GM18517 (cell line): Measurements from ENCODE around the gene CDK6.
"Not testable (repeated sequence)": the region's sequence is repeated elsewhere in the genome, so short reads cannot be mapped to it uniquely, and the experiment has no call there.

Experiments
- ATAC-seq: cut with Tn5 transposase; IDR thresholded peaks from one replicate; pipeline ENCODE4 v1.9.1; 2021; ENCODE audit warnings: mild to moderate bottlenecking, moderate library complexity; ENCODE audit not compliant: unreplicated experiment

CDK6 gene

DNA sequence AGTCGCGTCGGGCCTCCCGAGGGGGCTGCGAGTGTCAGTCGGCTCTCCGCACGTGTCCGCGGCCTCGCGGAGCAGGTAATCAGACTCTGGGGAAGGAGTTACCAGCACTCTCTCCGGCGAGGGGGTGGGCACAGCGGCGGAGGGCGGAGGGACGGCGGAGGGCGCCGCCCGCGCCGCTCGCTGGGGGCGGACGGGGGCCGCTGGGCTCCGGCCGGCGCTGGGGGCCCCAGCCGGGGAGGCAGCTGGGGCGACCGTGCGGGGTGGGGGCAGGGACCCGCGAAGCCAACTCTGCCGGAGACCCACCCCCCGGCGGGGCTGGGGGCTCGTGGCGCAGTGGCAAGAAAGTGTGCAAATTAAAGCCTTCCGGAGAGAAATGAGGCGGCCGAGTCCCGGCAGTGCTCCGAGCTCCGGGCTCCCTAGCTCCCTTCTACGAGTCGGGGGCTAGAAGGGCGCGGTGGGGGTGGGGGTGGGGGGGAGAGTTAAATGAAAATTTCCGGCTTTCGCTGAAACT is at the start of gene CDK6:
Gene CDK6, minus strand, starts transcription at position 85 of the 511 bp plus-strand sequence. CDS start 3,250 bp downstream, outside the sequence.
- no peak for ATAC-seq

DNA sequence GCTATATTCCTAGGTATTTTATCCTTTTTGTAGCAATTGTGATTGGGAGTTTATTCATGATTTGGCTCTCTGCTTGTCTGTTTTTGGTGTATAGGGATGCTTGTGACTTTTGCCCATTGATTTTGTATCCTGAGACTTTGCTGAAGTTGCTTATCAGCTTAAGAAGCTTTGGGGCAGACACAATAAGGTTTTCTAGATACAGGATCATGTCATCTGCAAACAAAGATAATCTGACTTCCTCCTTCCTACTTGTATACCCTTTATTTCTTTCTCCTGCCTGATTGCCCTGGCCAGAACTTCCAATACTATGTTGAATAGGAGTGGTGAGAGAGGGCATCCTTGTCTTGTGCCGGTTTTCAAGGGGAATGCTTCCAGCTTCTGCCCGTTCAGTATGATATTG is 49.7 kb upstream of the CDK6 start:
- ATAC-seq: not testable (repeated sequence)

DNA sequence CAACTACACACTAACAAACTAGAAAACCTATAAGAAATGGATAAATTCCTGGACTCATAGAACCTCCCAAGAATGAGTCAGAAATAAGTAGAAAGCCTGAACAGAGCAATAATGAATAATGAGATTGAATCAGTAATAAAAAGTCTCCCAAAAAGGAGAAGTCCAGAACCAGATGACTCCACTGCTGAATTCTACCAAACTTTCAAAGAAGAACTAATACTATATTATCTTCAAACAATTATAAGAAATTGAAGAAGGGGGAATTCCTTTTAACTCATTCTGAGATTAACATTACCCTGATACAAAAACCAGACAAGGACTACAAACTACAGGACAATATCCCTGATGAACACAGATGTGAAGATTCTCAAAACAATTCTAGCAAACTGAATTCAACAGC is 47.8 kb upstream of the CDK6 start:
- no peak for ATAC-seq

DNA sequence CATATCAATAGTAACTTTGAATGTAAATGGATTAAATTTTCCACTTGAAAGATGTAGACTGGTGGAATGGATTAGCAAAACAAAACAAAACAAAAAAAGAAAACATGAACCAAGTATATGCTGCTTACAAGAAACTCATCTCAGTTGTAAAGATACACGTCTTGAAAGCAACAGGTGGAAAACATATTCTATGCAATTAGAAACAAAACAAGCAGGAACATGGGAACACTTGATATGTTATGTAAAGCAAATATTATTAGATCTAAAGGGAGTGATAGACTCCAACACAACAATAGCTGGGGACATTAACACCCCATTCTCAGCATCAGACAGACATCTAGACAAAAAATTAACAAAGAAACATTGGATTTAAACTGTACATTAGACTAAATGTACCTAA is 46.4 kb upstream of the CDK6 start:
- ATAC-seq: no peak

DNA sequence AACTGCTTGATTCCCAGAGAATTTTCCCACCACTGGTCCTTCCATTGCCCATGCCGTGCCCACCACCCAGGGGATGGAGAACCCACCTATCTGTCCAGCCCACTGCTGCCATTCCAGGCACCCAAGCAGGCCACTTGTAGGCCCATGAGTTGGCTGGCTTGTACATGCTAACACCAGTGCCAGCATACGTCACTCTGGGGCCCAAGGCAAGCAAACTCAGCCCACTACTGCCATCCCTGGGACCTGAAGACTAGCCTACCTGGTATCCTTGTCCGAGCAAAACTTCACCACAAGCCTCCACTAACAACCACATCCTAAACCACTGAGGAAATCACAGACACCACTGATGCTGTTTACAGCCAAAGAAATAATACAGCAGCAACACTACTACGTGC is 44.7 kb upstream of the CDK6 start:
- ATAC-seq: no peak

DNA sequence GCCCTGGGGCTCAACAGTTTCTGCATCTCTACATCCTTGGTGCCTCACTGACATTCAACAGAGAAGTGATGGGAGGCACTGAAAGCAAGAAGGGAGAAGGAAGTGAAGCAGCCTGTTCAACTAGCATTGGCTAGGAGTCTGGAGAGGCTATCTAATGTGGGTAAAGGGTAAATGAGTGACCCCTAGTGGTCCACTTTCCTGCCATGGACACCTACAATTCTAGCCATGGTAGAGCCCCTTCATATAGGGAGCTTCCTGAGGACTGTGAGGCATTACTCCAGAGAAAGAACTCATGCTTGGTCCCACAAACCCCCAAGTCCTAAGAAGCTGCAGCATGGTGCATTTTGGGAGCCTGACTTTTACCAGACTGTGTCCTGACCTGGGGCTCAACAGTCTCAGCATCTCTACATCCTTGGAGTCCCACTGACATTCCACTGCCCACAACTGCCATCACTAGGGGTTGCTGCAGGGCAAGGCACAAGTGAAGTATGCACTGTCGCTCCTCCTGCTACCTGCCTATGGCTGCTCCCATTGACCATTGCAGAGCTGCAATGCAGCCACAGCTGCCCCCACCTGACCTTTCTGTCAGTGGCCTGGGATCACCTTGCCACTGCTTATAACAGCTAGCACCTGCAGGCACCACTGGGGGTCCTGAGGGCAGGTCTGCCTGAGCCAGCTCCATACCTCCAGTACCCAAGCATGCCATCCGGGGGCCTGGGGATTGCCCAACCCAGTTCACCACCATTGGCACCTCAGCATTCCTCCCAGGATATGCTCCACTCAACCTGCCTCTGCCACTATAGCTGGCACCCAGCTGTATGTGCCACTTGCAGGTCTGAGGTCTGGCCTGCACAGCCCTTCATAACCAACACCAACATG is 44.1 kb upstream of the CDK6 start:
- ATAC-seq: no peak

DNA sequence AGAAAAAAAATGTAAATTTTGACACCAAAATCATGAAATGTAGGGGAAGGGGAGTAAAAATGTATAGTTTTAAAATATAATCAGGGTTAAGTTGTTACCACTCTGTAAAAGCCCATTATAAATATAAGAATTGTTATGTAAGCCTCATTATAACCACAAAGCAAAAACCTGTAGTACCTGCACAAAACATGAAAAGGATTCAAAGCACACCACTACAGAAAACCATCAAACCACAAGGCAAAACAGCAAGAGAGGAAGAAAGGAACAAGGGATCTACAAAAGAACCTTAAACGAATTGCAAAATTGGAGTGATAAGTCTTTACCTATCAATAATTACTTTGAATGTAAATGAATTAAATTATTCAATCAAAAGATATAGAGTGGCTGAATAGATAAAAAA is 41.0 kb upstream of the CDK6 start:
- no peak for ATAC-seq

DNA sequence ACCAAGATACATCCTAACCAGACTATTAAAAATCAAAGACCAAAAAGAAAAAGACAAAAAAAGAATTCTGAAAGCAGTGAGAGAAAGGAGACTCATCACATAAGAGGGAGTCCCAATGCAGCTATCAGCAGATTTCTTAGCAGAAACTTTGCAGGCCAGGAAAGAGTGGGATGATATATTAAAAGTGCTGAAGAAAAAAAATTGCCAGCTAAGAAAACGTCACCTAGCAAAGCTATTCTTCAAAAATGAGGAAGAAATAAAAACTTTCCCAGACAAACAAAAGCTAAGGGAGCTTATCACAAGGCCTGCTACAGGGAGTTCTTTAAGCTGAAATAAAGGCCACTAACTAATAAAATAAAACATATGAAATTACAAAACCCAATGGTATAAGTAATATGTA is 40.5 kb upstream of the CDK6 start:
- no peak for ATAC-seq

DNA sequence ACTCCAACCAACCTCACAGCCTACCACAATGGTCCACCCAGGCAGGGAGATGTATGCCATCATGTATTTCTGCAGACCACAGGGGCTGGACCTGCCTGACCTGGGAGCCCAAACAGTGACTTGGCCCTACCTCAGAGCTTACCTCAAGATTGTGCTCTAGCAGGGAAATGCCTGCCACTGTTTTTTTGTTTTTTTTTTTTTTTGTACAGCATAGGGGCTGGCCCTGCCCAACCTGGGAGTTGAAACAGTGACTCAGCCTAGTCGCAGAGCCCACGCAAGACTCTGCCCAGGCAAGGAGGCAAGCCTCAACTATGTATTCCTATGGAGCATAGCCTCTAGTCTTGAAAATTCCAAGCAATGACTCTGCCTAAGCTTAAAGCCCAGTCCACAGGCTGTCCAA is 39.3 kb upstream of the CDK6 start:
- no peak for ATAC-seq

DNA sequence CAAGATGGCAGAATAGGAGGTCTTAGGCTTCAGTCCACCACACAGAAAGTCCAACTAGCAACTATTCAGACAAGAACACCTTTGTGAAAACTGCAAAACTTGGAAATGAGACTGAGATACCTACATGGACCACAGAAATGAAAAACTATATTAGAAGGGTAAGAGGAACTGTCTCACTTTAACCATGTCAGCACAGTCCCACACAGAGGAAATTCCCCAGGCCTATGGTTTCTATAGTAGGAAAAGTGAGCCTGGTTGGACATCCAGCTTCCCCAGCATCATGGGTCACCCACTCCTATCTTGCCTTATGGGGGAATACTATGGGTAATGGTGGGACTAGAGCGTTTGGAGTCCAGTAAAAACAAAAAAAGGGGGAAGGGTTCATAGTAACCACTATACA is 38.8 kb upstream of the CDK6 start:
- ATAC-seq: no peak

DNA sequence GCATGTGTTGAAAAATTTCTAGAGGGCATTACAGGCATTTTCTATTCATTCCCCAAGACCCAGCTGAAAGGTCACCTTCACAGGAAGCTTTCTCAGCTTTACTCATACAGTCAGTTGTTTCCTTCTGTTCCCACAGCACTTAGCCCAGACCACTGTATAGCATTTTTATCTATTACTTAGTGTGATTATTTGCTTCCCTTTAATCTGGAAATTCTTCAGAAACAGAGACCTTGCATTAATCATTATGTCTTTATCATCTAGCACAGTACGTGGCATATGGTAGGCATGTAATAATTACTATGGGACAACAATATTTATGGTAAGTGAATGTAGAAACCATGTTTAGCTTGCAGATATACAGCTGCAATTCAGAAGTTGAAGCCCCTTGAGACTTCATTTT is 38.2 kb upstream of the CDK6 start:
- ATAC-seq: no peak

DNA sequence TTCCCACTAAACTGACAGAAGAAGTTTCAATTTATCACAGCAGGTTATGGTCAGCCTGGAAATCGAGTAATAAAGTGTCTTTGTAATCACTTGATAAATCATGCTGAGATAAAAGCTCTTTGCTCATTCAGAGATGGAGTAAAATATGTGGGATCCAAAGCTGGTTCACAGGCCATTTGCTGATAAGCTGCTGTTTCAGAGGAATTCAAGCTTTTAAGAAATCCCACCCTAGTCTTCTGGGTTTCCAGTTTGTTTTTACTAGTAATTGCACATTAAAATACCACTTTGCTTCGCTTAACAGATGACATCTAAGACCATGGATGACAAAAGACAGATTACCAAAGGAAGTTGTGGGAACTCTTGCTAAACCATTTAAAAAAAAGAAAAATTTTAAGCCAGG is 37.4 kb upstream of the CDK6 start:
- ATAC-seq: no peak

DNA sequence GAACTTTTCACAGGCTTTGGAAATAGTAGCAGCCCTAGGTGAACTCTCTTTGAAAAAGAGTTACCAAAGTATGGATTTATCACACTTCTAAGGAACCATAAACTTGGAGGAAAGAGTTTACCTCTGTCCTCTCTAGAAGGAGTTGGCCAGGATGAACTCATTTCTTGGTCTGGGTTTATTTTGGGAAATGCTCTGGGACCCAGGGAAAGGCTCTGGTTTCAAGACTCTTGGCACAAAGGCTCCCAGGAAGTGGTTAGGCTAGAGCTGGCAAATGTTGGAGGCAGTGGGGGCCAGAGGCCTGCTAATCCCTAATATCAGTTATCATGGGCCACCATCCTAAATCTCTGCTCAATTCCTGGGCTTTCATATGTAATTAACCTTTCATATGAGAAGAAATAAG is 36.3 kb upstream of the CDK6 start:
- ATAC-seq: no peak

DNA sequence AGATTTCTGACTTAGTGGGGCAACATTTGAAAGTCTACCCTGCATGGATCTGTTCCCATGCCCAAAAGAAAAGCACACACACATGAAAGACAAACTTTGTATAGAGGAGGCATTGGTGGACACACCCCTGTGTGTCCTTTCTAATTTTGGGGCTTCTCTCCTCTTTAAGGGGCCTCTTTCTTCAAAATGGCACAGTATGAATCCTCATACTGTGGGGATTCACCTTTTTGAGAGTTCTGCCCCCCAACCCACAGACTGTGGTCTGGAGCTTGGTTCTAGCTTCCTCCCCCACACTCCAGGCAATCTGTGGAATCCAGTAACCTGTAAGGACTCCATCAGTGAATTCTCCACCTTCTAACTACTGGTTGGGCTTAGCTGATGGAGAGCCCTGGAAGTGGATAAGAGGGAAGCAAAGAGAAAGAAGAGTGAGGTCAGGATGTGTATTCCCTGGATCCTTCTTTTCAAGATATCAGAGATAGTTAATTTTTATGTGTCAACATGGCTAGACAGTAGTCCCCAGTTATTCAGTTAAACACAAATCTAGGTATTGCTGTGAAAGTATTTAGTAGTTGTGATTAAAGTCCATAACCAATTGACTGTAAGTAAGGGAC is 32.4 kb upstream of the CDK6 start:
- no peak for ATAC-seq

DNA sequence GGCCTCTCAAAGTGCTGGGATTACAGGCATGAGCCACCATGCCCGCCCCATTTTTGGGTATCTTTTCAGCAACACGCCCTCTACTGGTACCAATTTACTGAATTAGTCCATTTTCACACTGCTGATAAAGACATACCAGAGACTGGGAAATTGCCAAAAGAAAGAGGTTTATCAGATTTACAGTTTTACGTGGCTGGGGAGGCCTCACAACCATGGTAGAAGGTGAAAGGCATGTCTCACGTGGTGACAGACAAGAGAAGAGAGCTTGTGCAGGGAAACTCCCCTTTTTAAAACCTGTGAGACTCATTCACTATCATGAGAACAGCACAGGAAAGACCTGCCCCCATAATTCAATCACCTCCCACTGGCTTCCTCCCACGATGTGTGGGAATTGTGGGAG is 27.8 kb upstream of the CDK6 start:
- not testable (repeated sequence) for ATAC-seq

DNA sequence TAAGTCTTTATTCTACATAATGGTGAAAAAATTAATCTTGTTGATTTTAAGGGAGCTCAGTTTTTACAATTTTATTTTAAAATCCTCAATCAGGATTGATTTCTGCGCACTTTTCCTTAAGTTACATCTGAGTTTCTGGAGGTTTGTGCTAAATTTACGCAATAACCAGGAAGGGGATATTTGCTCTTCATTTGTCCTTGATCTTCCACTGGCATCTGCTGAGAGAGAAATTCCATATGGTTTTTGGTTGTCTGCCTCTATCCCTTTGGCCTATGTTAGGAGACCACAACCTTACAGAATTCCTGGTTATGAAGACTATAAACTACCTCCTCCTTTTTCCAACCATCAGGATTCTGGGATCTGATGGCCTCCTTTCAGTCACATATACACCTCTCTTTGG is 20.1 kb upstream of the CDK6 start:
- no peak for ATAC-seq

DNA sequence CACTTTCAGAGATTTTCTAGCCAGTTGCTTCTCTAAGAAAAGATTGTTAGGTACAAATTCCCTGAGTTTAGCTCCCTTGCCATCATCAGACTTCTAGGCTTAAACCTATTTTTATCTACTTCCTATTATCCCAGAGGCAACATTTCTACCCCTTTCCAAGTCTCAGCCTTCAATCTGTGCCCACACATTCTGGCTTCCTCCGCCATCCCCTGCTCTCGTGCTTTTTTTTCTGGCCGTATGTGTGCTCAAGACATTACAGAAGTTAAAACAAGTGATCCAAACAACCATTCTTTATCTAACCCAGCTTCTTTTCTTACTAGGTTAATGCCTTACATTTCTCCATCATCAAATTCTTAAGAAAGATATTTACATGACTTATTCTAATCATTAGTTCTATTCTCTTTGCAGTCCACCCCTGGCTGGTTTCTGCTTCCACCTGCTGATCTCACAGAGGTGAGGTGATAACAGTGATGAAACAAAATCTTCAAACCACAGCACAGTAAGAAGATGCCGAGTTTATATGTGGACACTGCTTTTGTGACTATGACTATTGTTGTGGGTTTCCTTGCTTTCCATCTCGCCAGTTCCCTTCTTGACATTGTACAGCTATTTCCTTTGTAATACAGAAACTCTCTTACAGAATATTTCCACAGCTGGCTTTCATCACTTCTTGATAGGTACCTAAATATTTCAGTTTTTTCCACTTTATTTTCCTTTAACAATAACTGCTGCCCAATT is 18.3 kb upstream of the CDK6 start:
- ATAC-seq: peak; percentile 63

DNA sequence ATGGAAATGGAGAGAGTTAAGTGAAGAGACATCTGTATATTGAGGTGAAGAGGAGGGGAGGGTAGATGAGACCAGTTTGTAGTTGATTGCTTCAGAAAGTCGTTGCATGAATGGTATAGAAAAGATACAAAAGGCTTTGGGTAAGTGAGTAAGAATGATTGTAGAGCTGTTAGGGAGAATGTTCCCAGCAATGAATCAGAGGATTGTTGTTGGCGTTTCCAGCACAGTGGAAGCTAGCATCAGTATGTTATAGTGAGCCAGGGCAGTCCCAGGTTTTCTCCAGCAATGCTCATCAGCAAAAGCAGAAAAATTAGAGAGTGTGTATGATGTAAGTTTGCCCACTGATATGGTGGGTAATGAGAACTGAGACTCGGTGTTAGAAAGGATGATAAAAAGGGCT is 15.4 kb upstream of the CDK6 start:
- no peak for ATAC-seq

DNA sequence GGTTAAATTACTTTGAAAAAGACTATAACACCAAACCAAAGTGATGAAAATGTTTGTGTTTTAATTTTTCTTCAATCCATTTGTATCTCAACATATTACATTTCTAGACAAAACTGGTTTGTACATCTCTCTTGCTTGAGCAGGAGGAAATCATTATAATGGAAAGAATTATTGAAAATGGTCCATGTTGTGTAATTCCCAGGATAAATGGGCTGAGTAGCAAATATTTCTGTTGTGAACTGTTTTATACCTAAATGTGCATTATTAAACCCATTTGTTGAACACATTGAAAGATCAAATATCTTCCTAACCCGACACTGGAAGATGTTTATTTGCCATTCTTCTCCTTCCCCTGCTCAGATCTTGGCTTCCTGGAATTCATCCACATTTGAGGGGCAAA is 14.1 kb upstream of the CDK6 start:
- no peak for ATAC-seq

DNA sequence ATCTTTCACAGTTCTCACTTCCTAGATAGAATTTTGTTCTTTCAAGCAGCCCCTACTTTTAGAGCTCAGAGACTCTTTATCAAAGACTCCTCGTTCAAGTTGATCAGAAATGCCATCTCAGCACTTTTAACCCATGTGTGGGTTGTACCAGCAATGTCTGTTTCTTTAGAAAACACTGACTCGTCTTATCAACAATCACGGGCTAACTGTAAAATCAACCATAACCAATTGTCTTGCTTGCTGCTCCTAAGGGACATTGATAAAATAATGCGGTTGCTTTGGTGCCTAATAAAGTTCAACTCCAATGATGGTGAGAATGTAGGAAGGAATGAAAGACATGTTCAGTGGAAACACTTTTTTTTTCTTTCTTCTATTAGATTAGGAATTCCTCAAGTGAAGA is 12.9 kb upstream of the CDK6 start:
- ATAC-seq: no peak

DNA sequence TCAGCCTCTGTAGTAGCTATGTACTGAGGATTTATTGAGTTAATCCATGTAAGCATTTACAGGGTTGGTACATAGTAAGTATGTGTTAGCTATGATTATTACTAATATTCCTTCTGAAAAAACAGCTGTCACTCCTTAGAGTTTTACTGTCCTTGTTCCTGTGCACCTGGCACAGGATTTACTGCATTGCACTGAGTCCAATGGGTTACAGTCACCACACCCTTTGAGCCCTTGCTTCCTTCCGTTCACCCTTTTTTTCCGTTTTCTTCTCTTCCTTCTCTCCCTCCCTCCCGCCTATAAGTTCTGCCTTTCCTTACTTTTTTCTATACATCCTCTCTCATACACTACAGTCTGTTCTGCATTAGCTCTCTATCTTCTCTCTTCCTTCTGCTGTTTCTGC is 12.5 kb upstream of the CDK6 start:
- ATAC-seq: no peak

DNA sequence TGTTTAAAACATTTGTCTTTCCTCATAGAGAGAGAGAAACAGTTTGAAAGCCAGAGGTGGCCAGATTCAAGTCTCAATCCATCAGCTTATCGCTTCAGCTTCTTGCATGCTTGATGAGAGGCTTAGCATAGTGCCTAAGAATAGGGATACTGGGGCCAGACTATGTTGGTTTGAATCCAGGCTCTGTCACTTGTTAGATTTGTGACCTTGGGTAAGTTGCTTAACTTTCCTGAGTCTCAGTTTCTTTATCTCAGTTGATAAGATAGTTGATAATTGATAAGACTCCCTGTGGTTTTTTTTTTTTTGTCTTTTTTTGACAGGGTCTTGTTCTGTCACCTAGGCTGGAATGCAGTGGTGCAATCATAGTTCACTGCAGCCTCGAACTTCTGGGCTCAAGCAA is 12.1 kb upstream of the CDK6 start:
- ATAC-seq: no peak
